ENCODE results near the gene HERC6. TPM values are rescaled to one million over a fixed set of nuclear protein-coding genes. Genes with fewer than 3 reads are reported as not detected.
"Not testable (repeated sequence)": the region's sequence is repeated elsewhere in the genome, so short reads cannot be mapped to it uniquely, and the experiment has no call there.

HERC6 gene
- total RNA-seq, 4 donors from 2014 or later: 20.7 to 41.1 (median 28.7) TPM

- Histone ChIP-seq H3K27ac (no peak overlapping the region), H3K36me3 (peaks cover 0 to 24% (median 5%) of the 10 kb centered on the region in 3 donors), H3K4me3 (no peak overlapping the region), H3K9me3 (no peaks in the 10 kb centered on the region), H3K27me3 (no peaks in the 10 kb centered on the region), H3K4me1 (no peaks in the 10 kb centered on the region)
- TF ChIP-seq POLR2A (IDR thresholded peaks at IDR 0.05): no peak
- no peak for TF ChIP-seq CTCF (IDR thresholded peaks at IDR 0.05)
- intact Hi-C loops (cut with DNase I): no loop called here
- DNase-seq: no peak
- WGBS, 2 donors: 48 to 54% methylated on average over 3 of the region's 3 CpGs
These were observed 67.5 kb downstream of the HERC6 start for GRCh38 chr4:88446124-88446523.

DNA sequence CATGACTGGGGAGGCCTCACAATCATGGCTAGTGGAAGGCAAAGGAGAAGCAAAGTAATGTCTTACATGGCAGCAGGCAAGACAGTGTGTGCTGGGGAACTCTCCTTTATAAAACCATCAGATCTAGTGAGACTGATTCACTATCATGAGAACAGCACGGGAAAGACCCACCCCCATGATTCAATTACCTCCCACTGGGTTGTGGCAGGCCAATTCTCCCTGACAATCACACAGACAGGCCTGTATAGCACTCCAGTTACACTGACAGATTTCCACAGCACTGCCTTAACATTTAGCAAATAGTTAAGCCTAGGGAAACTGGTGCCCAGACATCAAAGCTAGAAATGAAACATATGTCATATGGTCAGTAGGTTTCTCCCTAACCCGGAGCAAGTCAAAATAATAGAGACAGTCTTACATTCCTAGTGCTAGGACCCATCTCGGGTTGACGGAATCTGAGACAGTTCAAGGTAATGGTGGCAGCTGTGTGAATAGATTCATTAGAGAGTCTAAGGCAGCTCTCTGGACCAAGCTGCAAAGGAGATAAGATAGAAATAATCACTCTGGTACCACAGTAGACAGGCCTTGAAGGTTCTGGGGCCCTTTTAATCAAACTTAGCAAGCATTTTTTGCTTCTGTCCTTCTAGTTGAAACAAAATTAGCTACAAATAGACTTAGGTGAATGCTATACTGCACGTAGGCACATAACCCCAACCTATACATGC is 68.9 kb downstream of the HERC6 start:
- 74% methylated on average over 5 of the region's 5 CpGs for WGBS, 2 donors
- no peak for DNase-seq
- Histone ChIP-seq H3K4me1 (no peaks in the 10 kb centered on the region), H3K27me3 (no peaks in the 10 kb centered on the region), H3K36me3 (peaks cover 0 to 10% (median 5%) of the 10 kb centered on the region in 3 donors), H3K9me3 (no peaks in the 10 kb centered on the region), H3K4me3 (no peak overlapping the region), H3K27ac (no peak overlapping the region)
- no peak for TF ChIP-seq POLR2A (IDR thresholded peaks at IDR 0.05)
- no peak for TF ChIP-seq CTCF (IDR thresholded peaks at IDR 0.05)
- intact Hi-C loops (cut with DNase I): no loop called here

DNA sequence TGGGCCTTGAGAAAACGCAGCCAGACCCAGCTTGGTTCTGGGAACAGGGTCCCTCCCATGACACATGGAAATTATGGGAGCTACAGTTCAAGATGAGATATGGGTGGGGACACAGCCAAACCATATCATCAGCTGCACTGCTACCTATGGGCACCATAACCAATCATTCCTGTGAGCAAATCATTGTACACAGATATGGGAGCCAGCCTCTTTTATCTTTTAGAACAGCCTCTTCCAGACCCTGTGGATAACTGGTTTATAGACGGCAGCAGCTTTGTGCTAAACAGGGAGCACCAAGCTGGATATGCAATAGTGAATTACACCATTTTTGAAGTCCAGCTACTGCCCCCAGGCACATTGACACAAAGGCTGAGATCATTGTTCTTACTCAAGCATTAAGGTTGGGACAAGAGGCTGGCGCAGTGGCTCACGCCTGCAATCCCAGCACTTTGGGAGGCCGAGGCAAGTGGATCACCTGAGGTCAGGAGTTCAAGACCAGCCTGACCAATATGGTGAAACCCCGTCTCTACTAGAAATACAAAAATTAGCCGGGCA is 69.6 kb downstream of the HERC6 start:
- H3K36me3 ChIP-seq; DNase-seq; H3K4me1 ChIP-seq; H3K27ac ChIP-seq; H3K27me3 ChIP-seq; intact Hi-C loops (cut with DNase I); H3K4me3 ChIP-seq; H3K9me3 ChIP-seq: not testable (repeated sequence)
- 93 to 100% methylated on average over 2 to 7 of the region's 7 CpGs for WGBS, 2 donors

- no peaks in the 10 kb centered on the region for H3K4me1 ChIP-seq
These were observed 70.2 kb downstream of the HERC6 start for GRCh38 chr4:88448889-88449288.

GRCh38 chr4:88449290-88449689 is 70.6 kb downstream of the HERC6 start:
- DNase-seq: no peak

More at GRCh38 chr4:88448889-88449288, 70.2 kb downstream of the HERC6 start:
- H3K36me3 ChIP-seq: no peaks in the 10 kb centered on the region
- intact Hi-C loops (cut with DNase I): no loop called here
- H3K9me3 ChIP-seq: no peaks in the 10 kb centered on the region
- no peaks in the 10 kb centered on the region for H3K27me3 ChIP-seq
- DNase-seq: no peak
- H3K4me3 ChIP-seq: no peak overlapping the region
- TF ChIP-seq POLR2A (IDR thresholded peaks at IDR 0.05) (no peak), CTCF (IDR thresholded peaks at IDR 0.05) (no peak)
- no peak overlapping the region for H3K27ac ChIP-seq

More at GRCh38 chr4:88449290-88449689, 70.6 kb downstream of the HERC6 start:
- Histone ChIP-seq H3K4me1 (no peaks in the 10 kb centered on the region), H3K27me3 (no peaks in the 10 kb centered on the region), H3K4me3 (no peak overlapping the region), H3K36me3 (no peaks in the 10 kb centered on the region), H3K9me3 (no peaks in the 10 kb centered on the region), H3K27ac (no peak overlapping the region)
- no peak for TF ChIP-seq CTCF (IDR thresholded peaks at IDR 0.05)
- TF ChIP-seq POLR2A (IDR thresholded peaks at IDR 0.05): no peak
- intact Hi-C loops (cut with DNase I): no loop called here
